Hippocampal formation (tissue), 2 donors: ENCODE data around the gene CDC42EP2.

Experiments
- DNase-seq, 2 donors: peaks; one replicate each; lab custom pipeline; 2025; lab: John Stamatoyannopoulos, UW

CDC42EP2 gene

GRCh38 chr11:65314501-65315203 lies at the start of gene CDC42EP2:
CDC42EP2 (plus strand) TSS chr11:65314866; CDS start chr11:65320899, 6,033 bp downstream.
- DNase-seq, result peak; percentile 77 to 89

GRCh38 chr11:65266210-65266609 lies 48.5 kb upstream of the CDC42EP2 start:
- no peak for DNase-seq

- peak; percentile 68 to 76 for DNase-seq
These were observed 39.7 kb upstream of the CDC42EP2 start for GRCh38 chr11:65274735-65275682.

GRCh38 chr11:65275906-65276305 lies 38.8 kb upstream of the CDC42EP2 start:
- no peak for DNase-seq

- DNase-seq, result no peak
These were observed 36.9 kb upstream of the CDC42EP2 start for GRCh38 chr11:65277631-65278277.

GRCh38 chr11:65278356-65278755 lies 36.3 kb upstream of the CDC42EP2 start:
- no peak for DNase-seq

GRCh38 chr11:65279279-65279678 lies 35.4 kb upstream of the CDC42EP2 start:
- DNase-seq, result no peak

GRCh38 chr11:65279741-65280440 lies 34.8 kb upstream of the CDC42EP2 start:
- DNase-seq, result no peak

GRCh38 chr11:65280646-65281045 lies 34.0 kb upstream of the CDC42EP2 start:
- DNase-seq, result no peak

- DNase-seq, result no peak
These were observed 28.0 kb upstream of the CDC42EP2 start for GRCh38 chr11:65286686-65287085.

GRCh38 chr11:65287601-65288000 lies 27.1 kb upstream of the CDC42EP2 start:
- no peak for DNase-seq

GRCh38 chr11:65288706-65289536 lies 25.7 kb upstream of the CDC42EP2 start:
- peak in 1 of 2 donors; percentile 23 for DNase-seq

GRCh38 chr11:65290448-65291165 lies 24.1 kb upstream of the CDC42EP2 start:
- DNase-seq, result peak; percentile 88 to 92

GRCh38 chr11:65291613-65292012 lies 23.1 kb upstream of the CDC42EP2 start:
- DNase-seq, result peak; percentile 74 to 93

- no peak for DNase-seq
These were observed 21.8 kb upstream of the CDC42EP2 start for GRCh38 chr11:65292890-65293289.

GRCh38 chr11:65293909-65294381 lies 20.7 kb upstream of the CDC42EP2 start:
- peak in 1 of 2 donors; percentile 57 for DNase-seq

GRCh38 chr11:65295001-65295400 lies 19.7 kb upstream of the CDC42EP2 start:
- no peak for DNase-seq

GRCh38 chr11:65295571-65296341 lies 18.9 kb upstream of the CDC42EP2 start:
- no peak for DNase-seq

- DNase-seq, result no peak
These were observed 17.5 kb upstream of the CDC42EP2 start for GRCh38 chr11:65297026-65297672.
